HG02885 (cell line): ENCODE results near the gene MIS12.

Source experiments
- ATAC-seq: cut with Tn5 transposase; IDR thresholded peaks from one replicate; pipeline ENCODE4 v1.9.1; 2021; ENCODE audit warnings: mild to moderate bottlenecking; ENCODE audit not compliant: unreplicated experiment, poor library complexity

Gene MIS12

GRCh38 chr17:5499476-5500231, 13.3 kb downstream of the MIS12 start:
- ATAC-seq = no peak

GRCh38 chr17:5500247-5500588, 13.9 kb downstream of the MIS12 start:
- ATAC-seq = no peak

- no peak for ATAC-seq
Measured at GRCh38 chr17:5500589-5501391, 14.4 kb downstream of the MIS12 start.

- no peak for ATAC-seq
Measured at GRCh38 chr17:5501685-5502084, 15.3 kb downstream of the MIS12 start.

- no peak for ATAC-seq
Measured at GRCh38 chr17:5502552-5502951, 16.2 kb downstream of the MIS12 start.

- ATAC-seq = no peak
Measured at GRCh38 chr17:5506307-5506706, 19.9 kb downstream of the MIS12 start.

GRCh38 chr17:5508810-5509209, 22.4 kb downstream of the MIS12 start:
- no peak for ATAC-seq

- ATAC-seq = no peak
Measured at GRCh38 chr17:5509482-5509881, 23.1 kb downstream of the MIS12 start.

- no peak for ATAC-seq
Measured at GRCh38 chr17:5510771-5511170, 24.4 kb downstream of the MIS12 start.

- ATAC-seq = no peak
Measured at GRCh38 chr17:5511401-5512225, 25.2 kb downstream of the MIS12 start.

- no peak for ATAC-seq
Measured at GRCh38 chr17:5513628-5514027, 27.3 kb downstream of the MIS12 start.

GRCh38 chr17:5514976-5515375, 28.6 kb downstream of the MIS12 start:
- no peak for ATAC-seq

- ATAC-seq = no peak
Measured at GRCh38 chr17:5516060-5516792, 29.9 kb downstream of the MIS12 start.

GRCh38 chr17:5522476-5522875, 36.1 kb downstream of the MIS12 start:
- no peak for ATAC-seq

GRCh38 chr17:5523249-5523648, 36.9 kb downstream of the MIS12 start:
- ATAC-seq = no peak

- no peak for ATAC-seq
Measured at GRCh38 chr17:5526821-5527598, 40.6 kb downstream of the MIS12 start.

- ATAC-seq = no peak
Measured at GRCh38 chr17:5527601-5528250, 41.4 kb downstream of the MIS12 start.

- no peak for ATAC-seq
Measured at GRCh38 chr17:5530265-5531084, 44.1 kb downstream of the MIS12 start.
